Gastrocnemius medialis (tissue), 4 donors: ENCODE results near the gene EVL. TPM values are rescaled to one million over a fixed set of nuclear protein-coding genes. Genes with fewer than 3 reads are reported as not detected.

Source experiments
- ATAC-seq, 2 donors: fragments of 150-250 bp; one replicate each; pipeline ENCODE4 v1.9.1; 2016
- DNase-seq, 2 donors: peaks; one replicate each; pipeline ENCODE4 v3.0.0-alpha.2; 2019
- H3K27ac ChIP-seq, 4 donors: fragments of 200-600 bp; sonication (generic); 1 replicate in 1 of 4; 2 replicates in 3 of 4; pipeline ENCODE4 v1.5.1; 2016 to 2018; ENCODE audit warnings: mild to moderate bottlenecking in 2 of 4, moderate library complexity in 1 of 4
- H3K27me3 ChIP-seq, 3 donors: fragments of 200-600 bp; sonication (generic) in 2 of 3; 1 replicate in 1 of 3; 2 replicates in 2 of 3; pipeline versions ENCODE4 v1.5.1 to v1.6.0; 2016 to 2019; ENCODE audit warnings: mild to moderate bottlenecking in 1 of 3, moderate library complexity in 1 of 3
- H3K36me3 ChIP-seq, 2 donors: fragments of 200-600 bp; sonication (generic) in 1 of 2; one replicate each; pipeline ENCODE4 v1.5.1; 2017 to 2018
- H3K4me1 ChIP-seq, 2 donors: fragments of 200-600 bp; sonication (generic) in 1 of 2; one replicate each; pipeline ENCODE4 v1.5.1; 2016 to 2017; ENCODE audit warnings: mild to moderate bottlenecking in 2 of 2
- H3K4me3 ChIP-seq, 4 donors: fragments of 200-600 bp; sonication (generic) in 3 of 4; 1 replicate in 1 of 4; 2 replicates in 3 of 4; pipeline ENCODE4 v1.5.1; 2016 to 2019; ENCODE audit warnings: mild to moderate bottlenecking in 2 of 4
- H3K9me3 ChIP-seq, 3 donors: fragments of 200-600 bp; sonication (generic) in 2 of 3; 1 replicate in 1 of 3; 2 replicates in 2 of 3; pipeline ENCODE4 v1.5.1; 2016 to 2019
- POLR2A ChIP-seq, 2 donors: fragments of 450-650 bp; IDR thresholded peaks; one replicate each; pipeline ENCODE4 v1.6.1; 2017; ENCODE audit warnings: antibody characterized with exemption in 2 of 2, mild to moderate bottlenecking in 2 of 2, moderate library complexity in 2 of 2
- in situ Hi-C, 4 donors: fragments of 200-750 bp; cut with MboI; loops; one replicate each; pipeline versions ENCODE4 v1.15.0 to v1.8.0; 2017; ENCODE audit warnings: low sequenced_read_pairs in 4 of 4
- intact Hi-C: fragments of 100-400 bp; cut with DNase I; formaldehyde crosslinking; loops from one replicate; pipeline ENCODE4 v1.15.1; 2023; ENCODE audit warnings: low total_unique reads
- total RNA-seq, 4 donors: library from RNA; depleted of rRNA; stranded (reverse); fragments of >200 nt; gene quantifications; one replicate each; pipeline versions ENCODE4 v1.1.0 to v1.2.3, GENCODE V29; 2016
- TF ChIP-seq, protein P1 (sequence below), 5 experiments: fragments of 450-650 bp in 3 of 5; fragments of 200-600 bp in 2 of 5; sonication (generic) in 2 of 5; IDR thresholded peaks in 4 of 5; conservative IDR thresholded peaks in 1 of 5; 1 replicate in 4 of 5; 2 replicates in 1 of 5; pipeline ENCODE4 v1.5.1; 2016 to 2019; ENCODE audit warnings: antibody characterized with exemption in 5 of 5, mild to moderate bottlenecking in 3 of 5, moderate library complexity in 3 of 5

EVL gene
- total RNA-seq, 4 donors from 2014 or later = 5.8 to 14.3 (median 9.5) TPM

- Histone ChIP-seq H3K27me3 (no peaks in the 10 kb centered on the region), H3K9me3 (no peaks in the 10 kb centered on the region), H3K27ac (no peak overlapping the region), H3K4me1 (peaks cover 0 to 3% of the 10 kb centered on the region in 2 donors), H3K36me3 (no peaks in the 10 kb centered on the region), H3K4me3 (no peak overlapping the region)
- in situ Hi-C loops = no loop called here
- intact Hi-C loops = no loop called here
- no peak for TF ChIP-seq POLR2A (IDR thresholded peaks at IDR 0.05)
- TF ChIP-seq, protein P1, sequence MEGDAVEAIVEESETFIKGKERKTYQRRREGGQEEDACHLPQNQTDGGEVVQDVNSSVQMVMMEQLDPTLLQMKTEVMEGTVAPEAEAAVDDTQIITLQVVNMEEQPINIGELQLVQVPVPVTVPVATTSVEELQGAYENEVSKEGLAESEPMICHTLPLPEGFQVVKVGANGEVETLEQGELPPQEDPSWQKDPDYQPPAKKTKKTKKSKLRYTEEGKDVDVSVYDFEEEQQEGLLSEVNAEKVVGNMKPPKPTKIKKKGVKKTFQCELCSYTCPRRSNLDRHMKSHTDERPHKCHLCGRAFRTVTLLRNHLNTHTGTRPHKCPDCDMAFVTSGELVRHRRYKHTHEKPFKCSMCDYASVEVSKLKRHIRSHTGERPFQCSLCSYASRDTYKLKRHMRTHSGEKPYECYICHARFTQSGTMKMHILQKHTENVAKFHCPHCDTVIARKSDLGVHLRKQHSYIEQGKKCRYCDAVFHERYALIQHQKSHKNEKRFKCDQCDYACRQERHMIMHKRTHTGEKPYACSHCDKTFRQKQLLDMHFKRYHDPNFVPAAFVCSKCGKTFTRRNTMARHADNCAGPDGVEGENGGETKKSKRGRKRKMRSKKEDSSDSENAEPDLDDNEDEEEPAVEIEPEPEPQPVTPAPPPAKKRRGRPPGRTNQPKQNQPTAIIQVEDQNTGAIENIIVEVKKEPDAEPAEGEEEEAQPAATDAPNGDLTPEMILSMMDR (IDR thresholded peaks at IDR 0.05 in 4 of 5, conservative IDR thresholded peaks at IDR 0.05 in 1 of 5) = no peak
- ATAC-seq (no peak), DNase-seq (no peak)
Measured at GRCh38 chr14:100054316-100055075, 10.7 kb upstream of the EVL start.

DNA sequence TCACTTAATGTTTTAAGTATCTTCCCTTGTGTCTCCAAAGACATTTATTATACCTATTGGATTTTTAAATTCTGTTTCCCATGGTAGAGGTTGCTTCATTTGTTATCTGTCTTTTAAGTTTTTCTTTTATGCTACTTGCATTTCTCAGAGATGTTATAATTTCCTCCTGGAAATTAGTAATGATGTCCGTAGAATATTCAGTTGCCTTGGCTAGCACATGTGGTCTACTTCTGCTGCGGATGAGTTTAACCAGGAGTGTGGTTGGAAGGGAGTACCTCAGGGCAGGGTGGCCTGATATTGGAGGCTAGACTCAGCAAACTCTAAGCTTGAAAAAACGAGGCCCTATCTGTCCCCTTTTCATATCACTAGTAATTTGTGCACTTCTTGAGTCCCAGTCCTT, 8.8 kb upstream of the EVL start:
- Histone ChIP-seq H3K36me3 (no peaks in the 10 kb centered on the region), H3K9me3 (no peaks in the 10 kb centered on the region), H3K4me1 (peaks cover 0 to 3% of the 10 kb centered on the region in 2 donors), H3K27ac (no peak overlapping the region), H3K27me3 (no peaks in the 10 kb centered on the region), H3K4me3 (no peak overlapping the region)
- in situ Hi-C loops = no loop called here
- DNase-seq (no peak), ATAC-seq (no peak)
- no peak for TF ChIP-seq POLR2A (IDR thresholded peaks at IDR 0.05)
- TF ChIP-seq, protein P1 (IDR thresholded peaks at IDR 0.05 in 4 of 5, conservative IDR thresholded peaks at IDR 0.05 in 1 of 5) = no peak
- intact Hi-C loops = loop anchor here (2.0 kb wide), 1 partner anchor 24 kb away; no protein-coding TSS in a partner anchor

GRCh38 chr14:100056964-100057795, 8.0 kb upstream of the EVL start:
- H3K4me3 ChIP-seq = no peak overlapping the region
- DNase-seq = no peak
- in situ Hi-C loops (no loop called here), intact Hi-C loops (loop anchor here (2.0 kb wide), 1 partner anchor 24 kb away; no protein-coding TSS in a partner anchor)
- no peaks in the 10 kb centered on the region for H3K36me3 ChIP-seq
- TF ChIP-seq, protein P1 (IDR thresholded peaks at IDR 0.05 in 4 of 5, conservative IDR thresholded peaks at IDR 0.05 in 1 of 5) = peak in 1 of 5 experiments; percentile 19
- TF ChIP-seq POLR2A (IDR thresholded peaks at IDR 0.05) = no peak
- peak overlapping the region in 2 of 4 donors; percentile 14 to 16 for H3K27ac ChIP-seq
- H3K4me1 ChIP-seq = peaks cover 0 to 3% of the 10 kb centered on the region in 2 donors
- ATAC-seq = no peak
- no peaks in the 10 kb centered on the region for H3K27me3 ChIP-seq
- no peaks in the 10 kb centered on the region for H3K9me3 ChIP-seq

DNA sequence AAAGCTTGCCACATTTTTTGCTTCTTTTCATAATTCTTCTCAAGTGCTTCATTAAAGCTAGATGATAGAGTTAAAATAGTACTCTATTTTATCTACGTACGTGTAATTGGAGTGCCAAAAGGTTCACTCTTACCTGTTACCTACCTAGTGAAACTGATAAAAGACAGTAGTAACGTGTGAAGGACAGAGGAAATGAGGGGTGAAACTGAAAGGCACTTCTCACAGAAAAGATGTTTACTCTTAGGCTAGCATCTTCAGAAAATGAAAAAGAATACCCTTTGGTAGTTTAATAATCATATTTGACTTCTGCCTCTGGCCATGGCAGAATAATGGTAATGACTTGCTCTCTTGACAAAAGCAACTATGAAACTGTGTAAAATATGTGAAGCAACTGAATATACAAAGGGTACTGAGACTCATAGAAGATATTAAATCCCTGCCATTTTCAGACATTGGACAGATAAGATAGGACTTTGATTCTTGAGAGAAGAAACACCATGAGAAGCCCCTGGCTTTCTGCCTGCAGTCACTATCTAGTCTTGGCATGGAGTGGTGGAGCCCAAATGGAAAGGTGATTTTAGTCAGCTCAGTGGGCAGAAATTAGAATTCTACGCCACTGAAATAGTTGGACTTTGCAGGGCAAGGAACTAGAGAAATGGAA, 6.3 kb upstream of the EVL start:
- Histone ChIP-seq H3K4me3 (no peak overlapping the region), H3K9me3 (no peaks in the 10 kb centered on the region), H3K27ac (no peak overlapping the region), H3K4me1 (peaks cover 0 to 3% of the 10 kb centered on the region in 2 donors), H3K27me3 (no peaks in the 10 kb centered on the region), H3K36me3 (no peaks in the 10 kb centered on the region)
- no peak for TF ChIP-seq POLR2A (IDR thresholded peaks at IDR 0.05)
- TF ChIP-seq, protein P1 (IDR thresholded peaks at IDR 0.05 in 4 of 5, conservative IDR thresholded peaks at IDR 0.05 in 1 of 5) = no peak
- intact Hi-C loops (no loop called here), in situ Hi-C loops (no loop called here)
- ATAC-seq (no peak), DNase-seq (no peak)
